Activated T-cell treated with anti-CD3 and anti-CD28 coated beads for 48 hours (primary cell): Measurements from ENCODE around the gene ZBTB3.
"Not testable (repeated sequence)": the region's sequence is repeated elsewhere in the genome, so short reads cannot be mapped to it uniquely, and the experiment has no call there.

Experiments
- DNase-seq: peaks from one replicate; pipeline ENCODE4 v3.0.0-alpha.2; 2020; ENCODE audit warnings: low read depth

ZBTB3 gene

GRCh38 chr11:62716206-62716605, 37.8 kb downstream of the ZBTB3 start:
- DNase-seq, result no peak

GRCh38 chr11:62715150-62716130, 38.5 kb downstream of the ZBTB3 start:
- no peak for DNase-seq

- DNase-seq, result no peak
Observed at GRCh38 chr11:62713343-62713742, 40.6 kb downstream of the ZBTB3 start.

GRCh38 chr11:62712861-62713260, 41.1 kb downstream of the ZBTB3 start:
- DNase-seq, result no peak

- no peak for DNase-seq
Observed at GRCh38 chr11:62712276-62712812, 41.6 kb downstream of the ZBTB3 start.

GRCh38 chr11:62710001-62710345, 44.0 kb downstream of the ZBTB3 start:
- peak; percentile 18 for DNase-seq

- DNase-seq, result peak; percentile 89
Observed at GRCh38 chr11:62709247-62710000, 44.5 kb downstream of the ZBTB3 start.

- DNase-seq, result peak; percentile 32
Observed at GRCh38 chr11:62708793-62709192, 45.2 kb downstream of the ZBTB3 start.

- no peak for DNase-seq
Observed at GRCh38 chr11:62708392-62708791, 45.6 kb downstream of the ZBTB3 start.

GRCh38 chr11:62707277-62707861, 46.6 kb downstream of the ZBTB3 start, which contains the start of the genes BSCL2 and GNG3:
TSS of gene BSCL2 (minus strand) at chr11:62707424. CDS start at chr11:62707195, 229 bp downstream.
TSS of gene GNG3 (plus strand) at chr11:62707676. CDS start at chr11:62708296, 620 bp downstream.
- no peak for DNase-seq

GRCh38 chr11:62706850-62707247, 47.1 kb downstream of the ZBTB3 start:
- DNase-seq, result no peak

- peak; percentile 93 for DNase-seq
Observed at GRCh38 chr11:62705880-62706849, 47.8 kb downstream of the ZBTB3 start.

- no peak for DNase-seq
Observed at GRCh38 chr11:62705413-62705812, 48.5 kb downstream of the ZBTB3 start.

- DNase-seq, result not testable (repeated sequence)
Observed at GRCh38 chr11:62703921-62704320, 50.0 kb downstream of the ZBTB3 start.

GRCh38 chr11:62702246-62702645, 51.7 kb downstream of the ZBTB3 start:
- DNase-seq, result no peak
